ENCODE results near the gene RAB37.

Gene RAB37

DNA sequence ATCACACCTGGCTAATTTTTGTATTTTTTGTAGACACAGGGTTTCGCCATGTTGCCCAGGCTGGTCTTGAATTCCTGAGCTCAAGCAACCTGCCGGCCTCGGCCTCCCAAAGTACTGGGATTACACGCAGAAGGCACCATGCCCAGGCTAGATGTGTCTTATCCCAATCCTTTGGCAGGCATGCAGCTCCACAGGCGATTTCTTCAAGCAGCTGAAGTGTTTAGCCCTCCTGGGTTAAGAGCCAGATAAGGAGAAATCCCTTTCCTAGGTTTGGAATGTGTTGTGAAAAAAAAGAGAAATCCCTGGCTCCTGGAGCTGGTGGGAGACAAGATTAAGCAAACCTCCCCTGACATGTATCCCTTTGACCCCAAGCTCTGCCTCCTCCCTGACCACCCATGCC lies 9.3 kb downstream of the RAB37 start:
- no peak for DNase-seq

DNA sequence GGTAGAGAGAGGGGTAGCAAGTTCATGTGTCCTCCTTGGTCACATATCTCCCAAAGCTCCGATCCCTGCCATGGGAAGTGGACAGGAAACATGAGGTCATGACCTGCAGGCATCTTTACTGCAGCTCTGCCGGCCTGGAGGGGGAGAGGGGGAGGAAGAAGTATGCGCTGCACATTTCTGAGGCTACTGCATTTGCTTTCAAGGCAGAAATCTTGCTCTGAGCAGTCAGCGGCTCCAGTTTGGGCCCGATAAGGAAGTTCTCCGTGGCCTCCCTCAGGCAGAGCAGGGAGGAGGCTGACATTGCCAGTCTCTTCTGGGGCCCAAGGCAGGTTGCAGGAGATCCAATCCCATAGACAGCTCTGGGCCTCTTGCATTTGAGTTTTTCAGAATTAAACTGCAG lies 9.9 kb downstream of the RAB37 start:
- no peak for DNase-seq

DNA sequence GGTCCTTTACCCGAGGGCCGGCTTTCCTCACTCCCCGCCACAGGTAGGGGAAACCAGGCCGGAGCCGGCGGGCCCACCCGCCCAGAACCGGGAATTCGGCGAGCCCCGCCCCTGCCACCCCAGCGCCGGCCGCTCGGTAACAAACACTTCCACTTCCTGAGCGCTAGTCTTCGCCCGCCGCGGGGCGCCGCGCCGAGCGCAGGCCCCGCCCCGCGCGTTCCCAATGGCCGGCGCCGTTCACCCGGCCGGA lies 11.1 kb downstream of the RAB37 start:
- DNase-seq: peak; percentile 67

DNA sequence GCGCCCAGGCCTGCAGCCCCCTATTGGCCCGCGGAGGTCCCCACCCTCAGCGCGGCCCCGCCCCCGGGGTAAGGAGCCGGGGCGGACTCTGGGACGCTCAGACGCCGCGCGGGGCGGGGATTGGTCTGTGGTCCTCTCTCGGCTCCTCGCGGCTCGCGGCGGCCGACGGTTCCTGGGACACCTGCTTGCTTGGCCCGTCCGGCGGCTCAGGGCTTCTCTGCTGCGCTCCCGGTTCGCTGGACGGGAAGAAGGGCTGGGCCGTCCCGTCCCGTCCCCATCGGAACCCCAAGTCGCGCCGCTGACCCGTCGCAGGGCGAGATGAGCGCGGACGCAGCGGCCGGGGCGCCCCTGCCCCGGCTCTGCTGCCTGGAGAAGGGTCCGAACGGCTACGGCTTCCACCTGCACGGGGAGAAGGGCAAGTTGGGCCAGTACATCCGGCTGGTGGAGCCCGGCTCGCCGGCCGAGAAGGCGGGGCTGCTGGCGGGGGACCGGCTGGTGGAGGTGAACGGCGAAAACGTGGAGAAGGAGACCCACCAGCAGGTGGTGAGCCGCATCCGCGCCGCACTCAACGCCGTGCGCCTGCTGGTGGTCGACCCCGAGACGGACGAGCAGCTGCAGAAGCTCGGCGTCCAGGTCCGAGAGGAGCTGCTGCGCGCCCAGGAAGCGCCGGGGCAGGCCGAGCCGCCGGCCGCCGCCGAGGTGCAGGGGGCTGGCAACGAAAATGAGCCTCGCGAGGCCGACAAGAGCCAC lies 11.6 kb downstream of the RAB37 start, which contains the start of gene NHERF1:
Gene NHERF1, plus strand, starts transcription at position 100 of the 750 bp plus-strand sequence. Its CDS starts 219 bp downstream, at position 319.
- no peak for DNase-seq

DNA sequence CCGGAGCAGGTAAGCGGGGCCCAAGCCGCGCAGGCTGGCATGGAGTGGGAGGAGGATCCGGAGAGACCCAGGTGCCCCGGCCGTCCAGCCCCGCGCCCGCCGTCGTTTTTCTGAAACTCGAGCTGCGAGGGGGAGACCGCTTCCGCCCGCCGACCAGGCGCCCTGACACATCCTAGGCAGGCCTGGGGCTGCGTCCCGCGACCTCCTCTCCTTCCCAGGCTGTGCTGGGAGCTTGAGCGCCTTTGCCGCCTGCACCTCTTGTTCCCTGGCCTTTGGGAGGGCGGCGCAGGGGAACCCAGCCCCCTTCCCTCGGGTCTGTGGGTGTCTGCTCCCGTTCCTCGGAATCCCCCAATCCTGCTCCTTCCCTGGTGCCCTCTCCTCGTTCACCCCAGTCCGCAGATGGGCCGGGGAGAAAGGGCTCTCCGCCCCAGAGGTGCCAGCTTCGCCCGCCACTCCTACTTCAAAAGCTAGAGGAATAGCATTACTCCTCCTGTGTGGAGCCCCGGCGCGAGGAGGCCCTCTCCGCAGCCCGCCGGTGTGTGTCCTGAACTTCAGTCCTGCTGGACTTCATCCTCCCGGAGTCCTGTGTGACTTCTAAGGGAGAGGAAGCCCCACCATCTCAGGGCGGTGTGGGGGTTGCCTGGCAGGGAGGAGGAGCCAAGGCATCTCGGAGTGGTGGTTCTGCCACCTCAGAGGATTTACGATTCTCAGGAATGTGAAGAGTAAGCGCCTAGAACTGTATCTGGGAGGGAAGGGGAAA lies 12.4 kb downstream of the RAB37 start:
- DNase-seq: no peak

DNA sequence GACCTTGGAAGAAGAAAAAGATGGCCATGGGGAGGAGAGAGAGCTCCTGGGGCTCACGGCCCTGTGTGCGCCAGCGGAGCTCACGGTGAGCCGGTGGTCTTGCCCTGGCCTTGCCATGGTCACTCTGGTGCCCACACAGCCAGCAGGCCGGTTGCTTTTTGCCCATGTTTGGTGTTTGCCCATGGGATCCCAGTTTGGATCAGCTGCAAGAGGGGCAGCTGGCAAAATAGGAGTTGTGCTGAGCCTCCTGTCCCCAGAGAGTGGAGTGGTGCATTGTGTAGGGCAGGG lies 12.9 kb downstream of the RAB37 start:
- no peak for DNase-seq

DNA sequence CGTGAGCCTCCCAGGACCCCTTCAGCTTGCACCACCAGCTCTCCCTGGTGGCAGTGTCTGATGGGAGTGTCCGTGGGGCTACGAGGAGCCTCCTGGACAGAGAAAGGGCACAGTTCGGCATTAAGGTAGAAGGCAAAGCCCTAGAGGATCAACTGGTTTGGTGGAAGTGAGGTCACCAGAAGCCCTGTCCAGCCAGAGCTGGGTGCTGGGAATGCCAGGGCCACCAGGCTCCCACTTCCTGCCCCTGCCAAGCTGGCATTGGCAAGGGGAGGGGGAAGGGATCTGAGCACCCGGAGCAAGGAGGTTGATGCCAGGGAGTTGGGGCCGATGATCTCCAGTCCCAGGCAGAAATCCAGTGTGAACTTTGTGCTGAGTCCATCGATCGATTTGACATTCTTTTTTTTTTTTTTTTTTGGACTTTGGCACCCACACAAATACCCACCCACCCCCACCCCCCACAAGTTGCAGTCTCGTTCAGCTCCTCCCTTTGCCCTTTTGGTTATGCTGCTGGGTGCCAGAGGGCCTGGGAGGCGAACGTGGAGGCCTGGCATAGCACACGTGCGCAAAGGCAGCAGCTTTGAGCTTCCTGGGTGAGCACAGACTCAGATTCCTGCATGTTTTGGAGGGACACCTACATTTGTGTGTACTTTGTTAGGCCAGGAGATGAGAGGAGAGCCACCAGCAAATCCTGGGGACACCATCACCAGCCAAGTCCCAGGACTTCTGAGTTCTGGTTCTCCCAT lies 13.4 kb downstream of the RAB37 start:
- DNase-seq: no peak

DNA sequence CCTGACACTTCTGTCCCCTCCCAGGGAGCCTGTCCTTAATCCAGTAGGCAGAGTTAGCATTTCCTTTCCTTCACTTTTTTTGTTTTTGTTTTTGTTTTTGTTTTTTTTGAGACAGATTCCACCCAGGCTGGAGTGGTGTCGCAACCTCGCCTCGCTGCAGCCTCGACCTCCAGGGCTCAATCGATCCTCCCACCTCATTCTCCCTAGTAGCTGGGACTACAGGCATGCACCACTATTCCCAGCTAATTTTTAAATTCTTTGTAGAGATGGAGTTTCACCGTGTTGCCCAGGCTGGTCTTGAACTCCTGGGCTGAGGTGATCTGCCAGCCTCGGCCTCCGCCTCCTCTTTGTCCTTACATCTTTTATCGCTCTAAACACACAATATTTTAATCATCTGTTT lies 15.4 kb downstream of the RAB37 start:
- DNase-seq: no peak

DNA sequence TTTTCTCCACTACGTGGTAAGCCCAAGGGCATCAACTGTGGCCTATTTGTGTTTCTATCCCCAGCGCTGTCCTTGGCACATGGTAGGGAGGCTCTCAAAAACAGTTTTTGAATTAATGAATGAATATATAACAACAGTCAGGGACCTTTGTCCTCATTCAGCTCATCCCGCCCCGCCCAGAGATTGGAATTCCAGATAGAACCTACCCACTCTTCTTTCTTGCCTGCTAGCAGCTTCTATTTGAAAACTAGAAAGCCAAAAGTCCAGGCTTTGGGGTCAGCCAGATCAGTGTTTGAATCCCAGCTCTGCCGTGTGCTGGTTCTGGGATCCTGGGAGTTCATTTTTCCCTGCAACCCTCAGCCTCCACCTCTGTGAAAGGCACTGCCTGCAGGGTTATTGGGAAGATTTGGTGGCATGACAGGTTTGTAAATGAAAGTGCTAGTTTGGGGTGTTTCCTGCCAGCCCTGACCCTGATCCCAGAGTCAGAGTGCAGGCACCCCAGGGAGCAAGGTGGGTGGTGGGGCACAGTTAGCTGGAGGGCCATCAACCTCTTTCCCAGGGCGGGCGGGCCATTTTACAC lies 15.9 kb downstream of the RAB37 start:
- no peak for DNase-seq

DNA sequence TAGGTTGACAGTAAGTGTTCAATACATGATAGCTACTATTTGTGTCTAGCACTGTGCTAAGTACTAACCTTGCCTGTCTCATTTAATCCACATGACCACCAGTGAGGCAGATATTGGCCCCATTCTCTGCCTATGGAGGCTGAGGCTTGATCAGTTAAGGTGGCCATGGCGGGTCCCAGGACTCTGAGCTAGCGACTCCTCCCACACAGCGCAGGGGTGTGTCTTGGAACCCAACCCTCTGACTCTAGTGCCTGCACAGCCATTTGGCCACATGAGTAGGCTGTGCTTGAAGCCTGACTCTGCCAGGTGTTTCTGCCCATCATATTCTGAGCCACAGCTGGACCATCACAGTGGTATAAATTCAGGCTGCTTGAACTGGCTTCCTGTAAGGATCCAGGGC lies 17.8 kb downstream of the RAB37 start:
- DNase-seq: no peak

DNA sequence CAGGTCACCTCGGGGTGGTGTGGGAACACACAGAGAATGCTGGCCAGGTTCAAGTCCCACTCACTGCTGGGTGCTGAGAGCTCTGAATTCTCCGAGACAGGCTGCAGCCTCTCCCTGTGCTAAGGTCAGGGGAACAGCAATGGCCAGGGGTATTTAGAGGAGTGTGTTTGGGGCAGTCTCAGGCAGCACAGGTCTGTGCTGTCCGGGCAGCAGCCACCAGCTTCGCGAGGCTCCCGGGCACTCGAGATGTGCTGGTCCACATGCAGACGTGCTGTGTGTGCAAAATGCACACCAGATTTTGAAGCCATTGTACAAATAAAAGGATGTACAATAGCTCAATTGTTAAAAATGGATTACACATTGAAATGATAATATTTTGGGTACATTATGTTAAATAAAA lies 18.5 kb downstream of the RAB37 start:
- DNase-seq: no peak

DNA sequence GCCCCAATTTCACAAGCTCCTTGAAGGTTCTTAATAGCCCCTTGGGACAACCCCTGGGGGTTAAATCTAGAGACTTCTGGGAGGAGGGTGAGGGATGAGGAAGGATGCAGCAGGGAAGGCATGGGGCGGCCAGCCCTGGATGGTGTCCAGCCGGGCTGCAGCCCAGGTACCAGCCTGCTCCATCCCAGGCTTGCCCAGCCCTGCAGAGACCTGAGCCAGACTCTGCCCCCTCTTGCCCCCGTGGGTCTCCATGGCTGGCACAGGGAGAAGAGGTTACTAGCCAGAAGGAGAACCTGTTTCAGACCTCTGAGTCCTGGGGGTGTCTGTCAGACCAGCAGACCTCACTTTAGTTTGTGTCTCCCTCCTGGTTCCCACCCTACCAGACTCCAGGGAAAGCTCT lies 19.8 kb downstream of the RAB37 start:
- no peak for DNase-seq

DNA sequence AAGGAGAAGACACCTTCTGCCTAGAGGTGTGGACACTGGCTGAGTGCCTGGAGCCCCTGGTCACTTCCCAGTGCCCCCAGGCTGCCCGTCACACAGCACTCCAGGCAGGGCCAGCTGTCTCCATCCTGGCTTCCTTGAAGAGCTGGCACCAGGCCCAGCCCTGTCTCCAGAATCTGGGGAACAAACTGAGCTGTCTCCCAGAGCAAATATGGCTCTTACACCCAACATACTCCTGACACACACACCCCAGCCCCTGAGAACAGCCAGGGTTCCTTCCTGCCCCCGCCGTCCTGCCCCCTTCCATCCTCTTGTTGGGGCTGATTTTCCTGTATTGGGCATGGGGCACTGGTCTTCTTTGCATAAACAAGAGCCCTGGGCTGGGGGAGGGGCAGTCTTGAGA lies 20.4 kb downstream of the RAB37 start:
- DNase-seq: no peak

DNA sequence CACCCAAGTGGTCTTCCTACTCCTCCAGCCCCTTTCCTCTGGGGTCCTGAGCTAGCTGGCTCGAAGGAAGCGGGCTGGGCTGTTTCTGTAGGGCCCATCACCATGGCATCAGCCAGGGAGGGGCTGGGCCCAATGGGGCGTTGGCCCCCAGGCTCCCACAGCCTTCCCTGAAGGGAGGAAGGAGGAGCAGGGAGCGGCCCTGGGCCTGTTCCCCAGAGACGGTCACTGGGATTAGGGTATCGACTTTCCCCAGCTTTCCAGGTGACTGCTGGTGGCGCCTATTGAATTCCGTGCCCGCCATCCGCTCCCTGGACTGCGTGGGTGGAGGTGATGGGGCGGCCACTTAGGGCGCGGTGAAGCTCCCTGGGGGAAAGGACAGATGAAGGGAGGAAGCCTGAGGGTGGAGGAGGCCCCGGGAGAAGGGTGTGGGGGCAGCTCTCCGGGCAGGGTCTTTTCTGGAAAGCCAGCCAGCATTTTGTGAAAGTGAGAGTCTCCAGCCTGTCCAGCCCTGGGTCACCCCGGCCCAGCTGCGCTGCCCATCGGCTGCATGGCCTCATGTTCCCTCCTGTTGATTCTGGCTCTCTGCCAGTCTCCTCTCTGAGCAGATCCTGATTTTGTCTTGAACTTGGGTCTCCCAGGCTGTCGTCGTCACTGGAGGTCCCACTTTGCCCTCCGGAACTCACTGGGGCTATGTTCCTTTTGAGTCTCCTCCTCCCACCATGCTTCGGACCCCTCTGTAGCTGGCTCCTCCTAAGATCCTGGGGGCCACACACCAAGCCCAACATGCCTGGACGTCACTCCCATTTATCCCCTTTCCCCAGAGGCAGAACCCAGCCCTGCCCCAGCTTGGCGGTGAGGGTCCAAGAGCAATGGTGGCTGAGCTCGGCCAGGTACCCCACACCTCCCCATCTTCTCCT lies 21.1 kb downstream of the RAB37 start:
- DNase-seq: no peak

DNA sequence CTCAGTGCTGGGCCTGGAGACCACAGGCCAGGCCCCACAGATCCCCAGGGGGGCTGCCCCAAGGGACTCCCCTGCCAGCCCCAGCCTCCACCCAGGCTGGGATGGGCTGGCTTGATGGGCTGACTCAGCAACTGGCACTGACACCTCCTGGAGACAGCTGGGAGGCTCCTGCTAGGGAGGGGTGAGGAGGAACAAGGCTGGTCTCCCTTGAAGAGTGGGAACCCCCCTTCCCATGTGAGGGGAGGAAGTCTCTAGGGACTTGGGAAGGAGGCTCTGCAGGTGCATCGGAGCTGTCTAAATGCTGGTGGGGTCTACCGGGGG lies 21.8 kb downstream of the RAB37 start:
- no peak for DNase-seq

DNA sequence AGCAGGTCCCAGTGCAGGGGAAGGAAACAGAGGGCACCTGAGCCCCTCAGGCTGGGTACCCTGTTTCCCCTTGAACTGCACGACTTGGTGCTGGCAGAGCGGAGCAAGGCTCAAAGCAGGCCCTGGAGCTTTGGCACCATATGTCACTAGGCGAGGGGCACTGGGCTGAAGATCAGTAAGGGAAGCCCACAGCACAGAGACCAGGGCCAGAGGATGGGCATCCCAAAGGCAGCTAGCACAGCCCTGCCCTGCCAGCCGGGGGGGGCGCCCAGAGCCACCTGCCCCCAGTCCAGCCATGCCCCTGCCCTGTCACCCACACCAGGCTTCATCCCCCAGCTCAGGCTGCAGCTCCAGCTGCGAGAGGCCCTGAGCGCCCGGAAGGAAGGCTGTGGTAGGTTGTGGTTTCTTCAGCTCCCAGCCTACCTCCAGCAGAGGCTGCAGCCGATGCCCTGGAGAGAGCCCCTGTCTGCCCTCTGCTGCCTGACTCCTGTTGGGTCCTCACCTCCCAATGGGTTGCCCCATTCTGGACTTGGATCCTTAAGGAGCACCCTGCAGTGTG lies 22.3 kb downstream of the RAB37 start:
- DNase-seq: no peak

DNA sequence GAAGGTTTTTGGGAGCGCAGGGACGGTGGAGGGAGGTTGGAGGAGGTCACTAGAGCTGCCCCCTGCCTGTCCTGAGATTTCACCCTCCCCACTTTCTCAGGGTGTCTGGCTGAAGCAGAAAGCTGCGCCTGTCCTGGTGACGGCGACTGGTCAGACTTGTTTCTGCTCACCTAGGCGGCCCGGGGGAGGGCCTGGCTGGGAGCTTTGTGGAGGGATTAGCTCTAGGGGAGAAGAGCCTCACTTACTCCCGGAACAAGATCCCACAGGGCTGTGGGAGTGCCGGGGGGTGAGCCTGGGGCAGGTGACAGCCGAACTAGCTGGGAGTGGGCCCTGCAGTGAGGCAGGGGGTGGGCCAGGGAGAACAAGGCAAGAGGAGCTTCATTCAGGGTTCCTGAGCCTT lies 22.9 kb downstream of the RAB37 start:
- DNase-seq: no peak

DNA sequence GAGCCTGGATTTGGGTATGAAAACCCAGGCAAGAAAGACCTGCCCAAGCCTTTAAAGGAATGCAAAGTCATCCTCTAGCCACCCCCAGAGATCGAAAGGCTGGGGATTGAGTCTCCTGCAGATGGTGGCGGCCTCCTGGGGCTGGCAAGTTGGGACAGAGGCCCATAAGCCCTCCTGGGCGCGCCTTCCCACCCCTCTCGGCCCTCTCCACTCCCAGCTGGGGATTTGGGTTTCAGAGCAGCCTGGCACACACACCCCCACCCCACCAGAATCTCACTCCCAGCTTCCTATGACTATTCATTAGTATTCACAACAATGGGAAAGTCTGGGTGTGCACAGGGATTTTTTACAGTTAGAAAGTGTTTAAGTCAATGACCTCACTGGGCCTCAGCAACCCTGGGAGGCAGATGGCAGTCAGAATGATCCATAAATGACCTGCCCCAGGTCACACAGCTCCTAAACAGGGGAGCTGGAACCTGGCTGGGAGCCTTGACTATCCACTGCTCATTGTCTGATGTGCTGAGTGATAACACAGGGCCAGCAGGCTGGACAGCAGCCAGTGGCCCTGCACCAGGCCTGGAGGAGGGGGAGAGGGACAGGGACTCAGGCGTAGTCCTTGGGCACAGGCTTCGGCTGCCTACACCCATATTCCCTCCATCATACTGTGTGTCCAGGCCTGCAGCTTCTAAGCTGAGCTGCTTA lies 23.5 kb downstream of the RAB37 start:
- no peak for DNase-seq

DNA sequence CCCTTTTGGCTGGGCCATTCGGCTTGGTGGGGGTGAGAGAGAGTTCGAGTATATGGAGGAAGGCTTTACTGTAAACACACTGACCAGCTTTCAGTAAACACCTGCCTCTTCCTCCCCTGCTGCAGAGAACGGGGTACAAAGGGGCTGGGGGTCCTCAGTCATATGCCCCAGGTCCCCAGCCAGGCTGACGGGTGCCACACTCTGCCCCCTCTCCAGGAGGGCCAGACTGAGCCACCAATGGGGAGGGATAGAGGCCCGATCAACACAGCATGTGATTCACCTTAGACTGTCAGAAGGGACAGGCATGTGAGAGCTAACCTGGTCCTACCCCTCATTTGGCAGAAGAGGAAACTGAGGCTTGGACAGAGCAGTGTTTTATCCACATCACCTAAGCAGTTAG lies 24.4 kb downstream of the RAB37 start:
- no peak for DNase-seq

DNA sequence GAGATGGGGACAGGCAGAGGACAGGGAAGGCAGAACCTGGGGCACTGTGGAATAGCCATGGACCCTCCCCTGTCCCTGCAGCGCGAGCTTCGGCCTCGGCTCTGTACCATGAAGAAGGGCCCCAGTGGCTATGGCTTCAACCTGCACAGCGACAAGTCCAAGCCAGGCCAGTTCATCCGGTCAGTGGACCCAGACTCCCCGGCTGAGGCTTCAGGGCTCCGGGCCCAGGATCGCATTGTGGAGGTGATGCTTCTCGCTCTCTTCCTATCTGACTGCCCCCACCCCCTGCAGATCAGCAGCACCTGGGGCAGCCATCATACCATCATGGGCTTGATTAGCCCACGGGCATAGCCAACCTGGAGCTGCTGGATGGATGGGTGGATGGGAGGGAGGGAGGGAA lies 24.9 kb downstream of the RAB37 start:
- DNase-seq: no peak

DNA sequence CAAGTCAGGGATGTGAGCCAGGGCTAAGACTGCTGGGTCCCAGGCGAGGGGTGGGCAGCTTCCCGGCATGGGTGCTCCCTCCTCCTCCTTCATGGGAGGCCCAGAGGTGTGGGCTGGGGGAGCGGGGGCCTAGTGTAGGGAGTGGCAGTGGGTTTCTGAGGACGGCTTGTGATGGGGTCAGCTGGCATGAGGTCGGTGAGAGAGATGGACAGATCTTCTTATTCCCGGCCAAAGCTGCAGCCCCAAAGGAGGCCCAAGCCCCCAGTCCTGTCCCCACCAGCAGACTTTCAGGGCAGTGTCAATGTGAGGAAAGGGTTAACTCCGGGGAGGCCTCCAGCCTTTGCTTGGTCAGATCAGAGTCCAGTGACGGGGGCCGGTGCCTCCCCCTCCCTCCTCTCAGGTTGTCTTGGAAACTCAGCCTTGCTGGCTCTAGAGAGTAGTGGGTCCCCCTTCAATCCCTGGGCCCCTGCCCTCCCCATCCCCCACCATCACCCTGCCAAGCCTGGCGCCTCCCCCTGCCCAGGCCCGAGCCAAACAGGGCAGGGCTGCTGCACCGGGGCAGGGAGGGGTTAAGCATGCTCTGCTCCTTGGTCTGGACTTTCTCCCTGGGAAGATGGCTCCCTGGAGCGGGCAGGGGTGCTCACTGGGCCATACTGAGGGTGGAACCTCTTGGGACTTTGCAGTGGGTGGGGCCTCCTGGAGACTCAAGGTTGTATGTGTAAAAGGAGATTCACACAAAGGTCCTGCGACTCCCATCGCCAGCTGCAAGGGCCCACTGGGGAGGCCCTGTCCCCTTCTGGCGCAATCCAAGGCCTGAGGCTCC lies 26.7 kb downstream of the RAB37 start:
- DNase-seq: no peak
